Hepatocyte (in vitro differentiated cells): Measurements from ENCODE around the gene TPRA1. TPM values are rescaled to one million over a fixed set of nuclear protein-coding genes. Genes with fewer than 3 reads are reported as not detected.
"Not testable (repeated sequence)": the region's sequence is repeated elsewhere in the genome, so short reads cannot be mapped to it uniquely, and the experiment has no call there.

ENCODE experiments used
- DNase-seq: peaks from one replicate; pipeline ENCODE4 v3.0.0-alpha.2; 2016; ENCODE audit warnings: low spot score
- H2AFZ ChIP-seq: fragments of 200-600 bp; sonication (generic); 2 replicates; pipeline ENCODE4 v1.6.0; 2016; ENCODE audit warnings: antibody characterized with exemption, mild to moderate bottlenecking
- H3K27ac ChIP-seq: fragments of 200-600 bp; sonication (generic); 2 replicates; pipeline ENCODE4 v1.5.1; 2016; ENCODE audit warnings: mild to moderate bottlenecking
- H3K27me3 ChIP-seq: fragments of 200-600 bp; sonication (generic); 2 replicates; pipeline ENCODE4 v1.6.1; 2016
- H3K36me3 ChIP-seq: fragments of 200-600 bp; sonication (generic); replicated peaks from 2 replicates; pipeline ENCODE4 v1.5.1; 2016; ENCODE audit warnings: low read depth; ENCODE audit not compliant: insufficient read depth
- H3K4me1 ChIP-seq: fragments of 200-600 bp; sonication (generic); 2 replicates; pipeline ENCODE4 v1.5.1; 2016; ENCODE audit warnings: mild to moderate bottlenecking, moderate library complexity; ENCODE audit not compliant: insufficient read depth
- H3K4me2 ChIP-seq: fragments of 200-600 bp; sonication (generic); 2 replicates; pipeline ENCODE4 v1.6.0; 2016
- H3K4me3 ChIP-seq: fragments of 200-600 bp; sonication (generic); 2 replicates; pipeline ENCODE4 v1.5.1; 2016; ENCODE audit warnings: mild to moderate bottlenecking
- H3K79me2 ChIP-seq: fragments of 200-600 bp; sonication (generic); 2 replicates; pipeline ENCODE4 v1.6.0; 2017; ENCODE audit warnings: mild to moderate bottlenecking
- H3K9me2 ChIP-seq: fragments of 200-600 bp; sonication (generic); replicated peaks from 2 replicates; pipeline ENCODE4 v1.6.0; 2017; ENCODE audit warnings: mild to moderate bottlenecking; ENCODE audit not compliant: insufficient read depth
- H3K9me3 ChIP-seq: fragments of 200-600 bp; sonication (generic); 2 replicates; pipeline ENCODE4 v1.5.1; 2016; ENCODE audit warnings: low read depth, mild to moderate bottlenecking
- H4K20me1 ChIP-seq: fragments of 200-600 bp; sonication (generic); 2 replicates; pipeline ENCODE4 v1.6.0; 2016; ENCODE audit warnings: mild to moderate bottlenecking; ENCODE audit not compliant: insufficient read depth, poor library complexity, severe bottlenecking
- CTCF ChIP-seq: fragments of 200-600 bp; sonication (generic); IDR thresholded peaks from 2 replicates; pipeline ENCODE4 v1.5.1; 2016; ENCODE audit warnings: antibody characterized with exemption, mild to moderate bottlenecking; ENCODE audit not compliant: poor library complexity
- EZH2 ChIP-seq: fragments of 200-600 bp; sonication (generic); IDR thresholded peaks from 2 replicates; pipeline ENCODE4 v1.6.1; 2016; ENCODE audit warnings: antibody characterized with exemption, mild to moderate bottlenecking, borderline replicate concordance
- EZH2phosphoT487 ChIP-seq: fragments of 200-600 bp; sonication (generic); IDR thresholded peaks from one replicate; pipeline ENCODE4 v1.6.1; 2018; ENCODE audit warnings: antibody characterized with exemption, mild to moderate bottlenecking, low read depth, moderate library complexity; ENCODE audit not compliant: unreplicated experiment, severe bottlenecking
- WGBS: methylation state at CpG from one replicate; pipeline ENCODE4 v1.1.6; 2016; ENCODE audit warnings: low lambda C conversion rate; ENCODE audit errors: missing lambda C conversion rate; 5-methylcytosine and 5-hydroxymethylcytosine counted together
- polyA plus RNA-seq: library from polyadenylated mRNA; unstranded; fragments of >200 nt; fragmentation: Nextera tagmentation; extraction: Ambion mirVana; gene quantifications from 2 replicates; pipeline ENCODE4 v1.2.1, GENCODE V29; 2016
- total RNA-seq: library from RNA; depleted of rRNA; stranded (reverse); fragments of >200 nt; gene quantifications from 2 replicates; pipeline ENCODE4 v1.2.3, GENCODE V29; 2014

TPRA1 gene
- total and polyA plus RNA-seq, 2 experiments from 2014 or later = 41.0 to 57.2 TPM

- H3K9me3 ChIP-seq = no peaks in the 10 kb centered on the region
- no peaks in the 10 kb centered on the region for H3K27me3 ChIP-seq
- no peak overlapping the region for H2AFZ ChIP-seq
- WGBS = 95% methylated on average over 7 of the region's 7 CpGs
- no peak overlapping the region for H3K27ac ChIP-seq
- no peaks in the 10 kb centered on the region for H4K20me1 ChIP-seq
- H3K79me2 ChIP-seq = no peaks in the 10 kb centered on the region
- H3K9me2 ChIP-seq = no peaks in the 10 kb centered on the region
- H3K4me2 ChIP-seq = no peak overlapping the region
- no peaks in the 10 kb centered on the region for H3K36me3 ChIP-seq
- H3K4me3 ChIP-seq = no peak overlapping the region
- TF ChIP-seq EZH2 = no peak
- TF ChIP-seq EZH2phosphoT487 = no peak
- TF ChIP-seq CTCF = no peak
- H3K4me1 ChIP-seq = no peaks in the 10 kb centered on the region
- DNase-seq = no peak
These were observed 17.3 kb upstream of the TPRA1 start for GRCh38 chr3:127607675-127608361.

- Histone ChIP-seq H3K79me2 (no peaks in the 10 kb centered on the region), H3K27me3 (no peaks in the 10 kb centered on the region), H3K27ac (no peak overlapping the region), H3K4me3 (no peak overlapping the region), H3K9me3 (no peaks in the 10 kb centered on the region), H3K4me2 (no peak overlapping the region), H3K36me3 (no peaks in the 10 kb centered on the region), H3K4me1 (no peaks in the 10 kb centered on the region), H4K20me1 (no peaks in the 10 kb centered on the region), H3K9me2 (no peaks in the 10 kb centered on the region), H2AFZ (no peak overlapping the region)
- WGBS = 93% methylated on average over 17 of the region's 17 CpGs
- TF ChIP-seq EZH2phosphoT487 = no peak
- no peak for TF ChIP-seq EZH2
- no peak for TF ChIP-seq CTCF
- DNase-seq = no peak
These were observed 16.6 kb upstream of the TPRA1 start for GRCh38 chr3:127606981-127607595.

- Histone ChIP-seq H3K9me3 (no peaks in the 10 kb centered on the region), H3K4me1 (no peaks in the 10 kb centered on the region), H3K27me3 (no peaks in the 10 kb centered on the region), H3K27ac (no peak overlapping the region), H3K36me3 (no peaks in the 10 kb centered on the region), H4K20me1 (no peaks in the 10 kb centered on the region), H3K4me3 (no peak overlapping the region), H3K79me2 (peaks cover 2% of the 10 kb centered on the region), H2AFZ (no peak overlapping the region), H3K4me2 (no peak overlapping the region), H3K9me2 (no peaks in the 10 kb centered on the region)
- 96% methylated on average over 24 of the region's 24 CpGs for WGBS
- TF ChIP-seq EZH2 = no peak
- no peak for TF ChIP-seq CTCF
- TF ChIP-seq EZH2phosphoT487 = no peak
- DNase-seq = no peak
These were observed 15.7 kb upstream of the TPRA1 start for GRCh38 chr3:127606086-127606805.

- DNase-seq, H3K9me2 ChIP-seq, H2AFZ ChIP-seq, H3K27ac ChIP-seq, H3K4me2 ChIP-seq, H3K27me3 ChIP-seq, H3K36me3 ChIP-seq, H3K9me3 ChIP-seq, H4K20me1 ChIP-seq, H3K79me2 ChIP-seq, H3K4me3 ChIP-seq, H3K4me1 ChIP-seq: not testable (repeated sequence)
- 91% methylated on average over 7 of the region's 7 CpGs for WGBS
These were observed 15.0 kb upstream of the TPRA1 start for GRCh38 chr3:127605547-127605946.
